NCI-H446 (cell line): Measurements from ENCODE around the gene ZNF528.

Experiments used
- DNase-seq, 2 experiments: peaks; one replicate each; lab custom pipeline; 2025; lab: John Stamatoyannopoulos, UW

The ZNF528 gene

DNA sequence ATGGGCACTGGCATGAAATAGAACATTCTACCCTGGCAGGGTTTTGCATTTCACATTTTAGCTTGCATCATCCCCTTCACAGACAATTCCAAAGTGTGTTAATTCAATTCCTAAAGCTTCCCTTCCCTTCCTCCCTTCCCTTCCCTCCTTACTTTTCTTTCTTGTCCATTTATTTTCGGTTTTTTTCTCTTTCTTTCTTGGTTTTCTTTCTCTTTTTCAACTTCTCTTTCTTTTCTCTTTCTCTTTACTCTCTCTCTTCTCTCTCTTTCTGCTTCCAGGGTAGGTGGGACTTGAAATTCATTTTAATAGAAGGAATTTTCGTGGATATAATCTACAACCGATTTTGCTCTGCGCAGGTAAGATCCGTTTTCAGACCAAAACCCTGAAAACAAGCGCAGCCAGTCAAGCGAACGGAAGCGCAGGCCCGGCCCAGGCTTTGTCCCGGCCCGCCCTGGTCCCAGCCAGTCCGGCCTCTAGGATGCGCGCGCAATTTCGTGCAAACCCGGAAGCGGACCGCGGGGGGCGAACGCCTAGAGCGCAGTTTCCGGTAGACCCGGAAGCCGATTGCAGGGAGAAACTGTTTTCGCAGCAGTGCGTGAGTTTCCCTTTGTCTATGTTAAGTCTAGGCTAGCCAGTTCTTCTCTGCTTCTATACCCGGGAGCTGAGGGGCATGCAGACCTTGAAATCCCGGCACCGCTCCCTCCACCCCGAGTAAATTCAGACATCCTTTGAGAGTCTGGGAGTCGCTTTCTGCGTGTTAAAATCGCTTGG, at the start of gene ZNF528:
TSS of gene ZNF528 (plus strand) at position 540 of the 771 bp plus-strand sequence. CDS start 4,165 bp downstream, outside the sequence.
- peak; percentile 13 to 59 for DNase-seq

DNA sequence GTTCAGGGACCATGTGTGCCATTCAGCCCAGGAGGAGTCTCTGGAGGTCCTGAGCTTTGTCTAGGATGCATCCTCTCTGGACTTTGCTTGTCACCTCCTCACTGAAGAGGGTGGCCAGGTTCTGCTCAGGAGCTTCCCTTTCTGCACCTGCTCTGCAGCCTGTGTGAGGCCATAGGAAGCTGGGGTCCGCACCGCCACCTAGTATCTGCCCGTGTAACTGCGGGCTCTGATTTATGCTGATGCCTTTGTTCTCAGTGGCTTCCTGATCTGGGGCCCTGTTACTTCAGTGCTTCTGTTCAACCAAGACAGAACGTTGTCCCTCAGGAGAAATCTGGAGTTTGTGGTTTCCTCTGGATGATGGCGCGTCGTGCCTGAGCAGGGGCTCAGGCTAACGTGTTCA, 46.1 kb upstream of the ZNF528 start:
- DNase-seq = no peak

DNA sequence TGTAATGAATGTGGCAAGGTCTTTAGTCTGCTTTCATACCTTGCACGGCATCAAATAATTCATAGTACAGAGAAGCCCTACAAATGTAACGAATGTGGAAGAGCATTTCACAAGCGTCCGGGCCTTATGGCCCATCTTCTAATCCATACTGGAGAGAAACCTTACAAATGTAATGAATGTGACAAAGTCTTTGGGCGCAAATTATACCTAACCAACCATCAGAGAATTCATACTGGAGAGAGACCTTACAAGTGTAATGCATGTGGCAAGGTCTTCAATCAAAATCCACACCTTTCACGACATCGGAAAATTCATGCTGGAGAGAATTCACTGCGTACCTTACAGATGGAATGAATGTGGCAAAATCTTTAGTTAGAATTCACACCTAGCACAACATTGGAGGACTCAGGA, 31.2 kb upstream of the ZNF528 start:
- DNase-seq = no peak

DNA sequence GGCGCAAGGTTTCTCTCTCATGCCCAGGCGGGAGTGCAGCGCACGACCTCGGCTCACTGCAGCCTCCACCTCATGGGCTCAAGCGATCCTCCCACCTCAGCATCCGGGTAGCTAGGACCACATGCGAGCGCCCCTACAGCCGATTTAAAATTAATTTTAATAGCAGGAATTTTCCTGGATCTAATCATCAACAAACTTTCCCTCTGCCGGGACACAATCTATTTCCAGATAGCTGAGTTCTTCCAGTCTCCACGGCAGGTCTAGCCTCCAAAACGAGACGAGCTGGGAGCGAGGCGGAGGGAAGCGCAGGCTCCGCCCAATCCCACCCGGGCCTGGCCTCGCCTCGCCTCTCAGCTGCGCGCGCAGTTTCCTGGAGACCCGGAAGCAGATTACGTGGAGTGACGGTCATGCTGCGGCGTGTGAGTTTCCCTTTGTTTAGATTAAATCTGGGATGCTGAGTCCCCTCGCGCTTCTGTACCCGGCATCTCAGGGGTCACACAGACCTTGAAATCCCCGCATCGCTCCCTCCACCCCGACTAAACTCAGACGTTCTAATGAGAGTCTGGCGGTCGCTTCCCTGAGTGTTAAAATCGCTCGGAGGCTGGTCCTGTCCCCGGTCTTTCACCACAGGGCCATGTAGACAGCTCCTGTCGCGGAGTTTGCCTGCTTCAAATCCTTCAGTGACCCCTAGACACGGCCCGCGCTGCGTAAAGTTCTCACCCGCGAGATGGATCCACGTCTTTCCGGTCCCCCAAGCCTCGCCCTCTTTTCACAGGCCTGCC, 27.9 kb upstream of the ZNF528 start, which contains the start of gene ZNF880:
TSS of gene ZNF880 (plus strand) at position 365 of the 782 bp plus-strand sequence. CDS start at position 408, 43 bp downstream.
- DNase-seq = peak in 1 of 2 experiments; percentile 31

DNA sequence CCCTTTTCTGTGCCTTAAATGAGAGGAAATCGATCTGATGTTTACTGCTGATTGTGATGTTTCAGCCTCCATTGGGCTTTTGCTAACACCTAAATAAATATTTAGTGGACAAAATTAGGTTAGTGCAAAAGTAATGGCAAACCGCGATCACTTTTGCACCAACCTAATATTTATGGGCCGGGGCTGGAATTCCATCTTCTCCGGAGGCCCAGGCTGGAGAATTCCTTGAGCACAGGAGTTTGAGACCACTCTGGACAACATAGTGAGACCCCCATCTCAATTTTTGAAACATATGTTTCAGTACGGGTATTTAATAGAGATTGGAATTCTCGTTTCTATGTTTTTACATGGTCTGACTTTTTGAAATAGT, 27.3 kb upstream of the ZNF528 start:
- no peak for DNase-seq

DNA sequence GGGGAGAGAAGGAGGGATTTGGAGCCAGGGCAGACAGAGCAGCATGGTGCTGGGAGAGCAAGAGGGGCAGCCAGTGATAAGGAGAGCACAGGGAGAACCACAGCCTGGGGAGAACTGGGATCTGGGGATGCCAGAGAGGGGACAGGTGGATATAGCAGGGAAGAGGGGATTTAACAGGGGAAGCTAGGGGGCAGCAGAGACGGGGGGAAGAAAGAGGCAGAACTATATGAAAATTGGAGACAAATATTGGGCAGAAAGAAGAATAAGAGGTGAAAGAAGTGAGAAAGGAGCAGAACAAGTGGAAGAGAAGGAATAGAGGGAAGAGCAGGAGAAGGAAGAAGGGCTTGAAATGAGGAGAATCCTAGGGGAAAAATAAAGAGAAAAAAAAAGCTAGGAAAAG, 6.5 kb upstream of the ZNF528 start:
- DNase-seq = no peak

DNA sequence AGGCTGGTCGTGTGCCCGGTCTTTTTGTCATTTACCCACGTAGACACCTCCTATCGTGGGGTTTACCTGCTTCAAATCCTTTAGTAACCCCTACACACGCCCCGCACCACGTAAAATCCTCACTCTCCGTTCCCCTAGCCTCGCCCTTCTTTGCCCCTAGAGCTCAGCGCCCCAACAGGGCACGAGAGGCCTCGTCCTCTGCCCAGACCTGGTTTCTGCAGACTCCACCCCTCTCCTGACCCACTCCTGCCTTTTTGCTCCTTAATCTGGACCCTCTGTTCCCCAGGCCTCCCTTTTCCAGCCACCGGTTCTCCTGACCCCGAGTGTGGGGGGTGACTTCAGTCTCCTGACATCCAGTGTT, 412 bp downstream of the ZNF528 start:
- no peak for DNase-seq

DNA sequence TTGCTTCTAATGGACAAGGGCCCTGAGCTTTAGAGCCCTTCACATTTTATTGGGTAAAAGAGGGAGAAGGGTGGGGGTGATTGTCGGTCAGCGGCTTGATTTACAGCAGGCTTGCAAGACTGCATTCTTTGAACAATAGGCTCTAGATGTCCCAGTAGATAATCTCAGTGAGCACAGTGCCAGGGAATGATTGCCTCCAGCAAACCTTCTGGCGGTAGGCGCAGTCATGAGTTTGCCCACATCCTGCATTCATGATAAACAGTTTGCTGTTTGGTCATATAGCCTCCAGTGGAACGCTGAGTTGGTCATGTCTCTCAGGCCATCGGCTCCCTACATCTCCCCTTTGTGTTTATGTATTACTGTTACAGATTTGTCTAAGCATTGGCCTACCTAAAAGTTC, 12.6 kb downstream of the ZNF528 start:
- no peak for DNase-seq

DNA sequence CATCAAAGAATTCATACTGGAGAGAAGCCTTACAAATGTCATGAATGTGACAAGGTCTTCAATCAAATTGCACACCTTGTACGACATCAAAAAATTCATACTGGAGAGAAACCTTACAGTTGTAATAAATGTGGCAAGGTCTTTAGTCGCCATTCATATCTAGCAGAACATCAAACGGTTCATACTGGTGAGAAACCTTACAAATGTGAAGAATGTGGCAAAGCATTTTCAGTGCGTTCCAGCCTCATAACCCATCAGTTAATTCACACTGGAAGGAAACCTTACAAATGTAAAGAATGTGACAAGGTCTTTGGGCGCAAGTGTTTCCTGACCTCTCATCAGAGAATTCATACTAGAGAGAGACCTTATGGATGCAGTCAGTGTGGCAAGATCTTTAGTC, 18.1 kb downstream of the ZNF528 start:
- DNase-seq = no peak

DNA sequence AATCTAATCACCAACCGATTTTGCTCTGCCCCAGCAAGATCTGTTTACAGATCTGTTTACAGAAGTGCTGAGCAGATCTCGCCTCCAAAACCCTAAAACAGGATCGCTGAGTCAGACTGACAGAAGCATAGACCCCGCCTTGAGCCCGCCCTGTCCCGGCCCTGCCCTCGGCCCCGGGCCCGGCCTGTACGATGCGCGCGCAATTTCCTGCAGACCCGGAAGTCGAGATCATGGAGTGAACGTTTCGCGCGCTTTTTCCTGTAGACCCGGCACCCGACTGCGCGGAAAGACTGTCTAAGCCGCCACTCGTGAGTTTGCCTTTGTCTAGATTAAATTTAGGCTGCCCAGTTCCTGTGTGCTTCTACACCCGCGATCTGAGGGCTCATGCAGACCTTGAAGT, 31.3 kb downstream of the ZNF528 start, which contains the start of gene ZNF534:
TSS of gene ZNF534 (plus strand) at position 212 of the 400 bp plus-strand sequence. CDS start 2,327 bp downstream, outside the sequence.
- no peak for DNase-seq

DNA sequence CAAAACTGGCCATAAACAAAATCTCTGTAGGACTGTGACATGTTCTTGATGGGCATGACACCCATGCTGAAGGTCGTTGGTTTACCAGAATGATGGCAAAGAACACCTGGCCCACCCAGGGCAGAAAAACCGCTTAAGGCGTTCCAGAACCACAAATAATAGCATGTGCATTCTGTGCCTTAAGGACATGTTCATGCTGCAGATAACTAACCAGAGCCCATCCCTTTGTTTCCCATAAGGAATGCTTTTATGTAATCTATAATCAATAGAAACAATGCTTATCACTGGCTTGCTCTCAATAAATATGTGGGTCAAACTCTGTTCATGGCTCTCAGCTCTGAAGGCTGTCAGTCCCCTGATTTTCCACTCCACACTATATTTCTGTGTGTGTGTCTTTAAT, 44.5 kb downstream of the ZNF528 start:
- DNase-seq = no peak

DNA sequence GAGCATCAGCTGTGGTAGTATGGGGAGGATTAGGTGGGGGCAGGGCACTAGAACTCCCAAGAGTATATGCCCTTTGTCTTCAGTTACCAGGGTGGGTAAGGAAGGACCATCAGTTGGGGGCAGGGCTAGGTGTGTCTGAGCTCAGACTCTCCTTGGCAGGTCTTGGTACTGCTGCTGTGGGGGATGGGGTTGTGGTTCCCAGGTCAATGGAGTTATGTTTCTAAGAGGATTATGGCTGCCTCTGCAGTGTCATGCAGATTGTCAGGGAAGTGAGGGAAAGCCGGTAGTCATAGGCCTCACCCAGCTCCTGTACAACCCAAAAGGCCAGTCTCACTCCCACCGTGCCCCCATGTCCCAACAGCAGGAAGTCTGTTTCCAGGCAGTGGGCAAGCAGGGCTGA, 46.9 kb downstream of the ZNF528 start:
- no peak for DNase-seq

DNA sequence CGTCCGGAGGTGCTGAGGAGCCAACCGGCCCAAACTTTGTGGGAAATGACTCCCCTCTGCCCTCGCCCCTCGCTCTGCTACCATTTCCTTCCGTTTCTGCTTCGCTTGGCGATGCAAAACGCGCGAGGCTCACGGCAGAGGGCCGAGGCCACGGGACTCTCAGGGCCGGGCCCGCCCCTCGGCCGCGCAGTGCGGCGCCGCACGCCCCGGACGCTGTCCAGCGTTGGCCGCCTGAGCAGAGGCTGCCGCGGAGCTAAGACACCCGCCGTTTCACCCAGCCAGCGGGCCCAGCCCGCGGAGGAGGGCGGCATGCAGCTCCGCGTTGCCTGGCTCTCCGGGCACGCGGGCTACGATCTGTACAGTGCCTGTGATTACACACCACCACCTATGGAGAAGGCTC, 53.6 kb downstream of the ZNF528 start:
- no peak for DNase-seq

DNA sequence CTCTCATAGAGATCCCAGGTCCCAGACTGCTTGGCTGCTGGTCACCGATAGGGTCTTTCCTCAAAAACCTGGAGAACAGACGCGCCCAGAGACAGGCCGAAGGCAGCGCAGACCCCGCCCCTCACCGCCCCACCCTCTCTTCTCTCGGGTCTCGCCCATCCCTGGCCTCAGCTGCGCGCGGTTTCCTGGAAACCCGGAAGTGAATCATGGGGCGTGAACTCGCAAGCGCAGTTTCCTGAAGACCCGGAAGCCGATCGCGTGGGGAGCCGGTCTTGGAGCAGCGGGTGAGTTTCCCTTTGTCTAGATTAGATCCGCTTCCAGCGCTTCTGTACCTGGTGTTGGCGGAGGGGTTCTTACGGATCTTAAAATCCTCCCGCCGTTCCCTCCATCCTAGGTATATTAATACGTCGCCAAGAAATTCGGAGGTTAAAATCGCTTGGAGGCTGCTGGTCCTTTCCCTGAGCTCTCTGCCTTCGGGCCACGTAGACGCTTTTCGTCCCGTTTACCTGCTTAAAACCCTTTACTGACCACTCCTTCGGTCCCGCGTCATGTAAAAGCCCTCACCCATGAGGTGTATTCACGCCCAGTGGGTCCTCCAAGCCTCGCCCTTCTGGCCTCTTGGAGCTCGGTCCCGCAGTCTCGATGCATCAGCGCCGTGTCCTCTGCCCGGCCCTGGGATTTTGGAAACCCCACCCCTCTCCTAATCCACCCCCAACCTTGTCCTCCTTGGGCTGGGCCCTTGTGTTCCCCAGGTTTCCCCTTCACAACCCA, 55.9 kb downstream of the ZNF528 start, which contains the start of gene ZNF578:
TSS of gene ZNF578 (plus strand) at position 230 of the 771 bp plus-strand sequence. CDS start 48,293 bp downstream, outside the sequence.
- no peak for DNase-seq

DNA sequence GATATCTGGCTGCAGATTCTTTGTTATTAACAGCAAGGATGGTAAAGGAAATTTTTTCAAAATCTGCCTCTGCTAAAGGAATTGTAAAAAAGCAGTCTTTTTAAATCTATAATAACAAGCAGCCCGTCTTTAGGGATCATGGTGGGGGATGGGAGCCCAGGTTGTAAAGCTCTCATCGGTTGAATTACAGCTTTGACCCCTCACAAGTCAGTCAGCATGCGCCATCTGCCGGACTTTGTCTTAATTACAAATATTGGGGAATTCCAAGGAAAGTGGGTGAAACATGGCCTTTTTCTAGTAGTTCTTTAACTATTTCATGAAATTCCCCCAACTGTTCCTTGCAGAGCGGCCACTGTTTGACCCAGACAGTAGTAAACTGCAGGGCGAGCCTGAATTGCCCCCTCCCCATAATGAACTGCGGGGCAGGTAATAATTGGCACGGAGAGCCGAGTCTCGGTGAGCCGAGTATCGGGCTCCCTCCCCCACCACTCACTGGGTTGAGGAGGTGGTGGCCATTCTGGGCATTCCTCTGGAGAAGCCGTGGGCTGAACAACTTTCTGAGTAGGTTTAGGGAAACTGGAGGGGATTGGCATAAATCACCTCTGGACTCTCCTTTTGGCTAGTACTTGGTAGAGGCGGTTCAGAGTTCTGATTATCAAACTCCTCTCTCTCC, 67.3 kb downstream of the ZNF528 start:
- DNase-seq = no peak
